DOHH2 (cell line): ENCODE results near the gene TRPM5.

ENCODE experiments used
- CTCF ChIP-seq: fragments of 200-600 bp; sonication (generic); IDR thresholded peaks from one replicate; pipeline ENCODE4 v1.5.1; 2014; ENCODE audit warnings: antibody characterized with exemption, mild to moderate bottlenecking, low read depth, low read length; ENCODE audit not compliant: poor library complexity, severe bottlenecking
- EZH2phosphoT487 ChIP-seq: fragments of 200-600 bp; sonication (generic); IDR thresholded peaks from 2 replicates; pipeline ENCODE4 v1.6.1; 2017; ENCODE audit warnings: borderline replicate concordance, mild to moderate bottlenecking, antibody characterized with exemption, low read length, moderate library complexity, mixed read lengths

GRCh38 chr11:2398664-2399355, 45.5 kb downstream of the TRPM5 start:
- TF ChIP-seq CTCF (peak; percentile 68), EZH2phosphoT487 (no peak)
